GM12878 (cell line): ENCODE data around the gene CRYAB. TPM values are rescaled to one million over a fixed set of nuclear protein-coding genes. Genes with fewer than 3 reads are reported as not detected.

Experiments
- ATF7 ChIP-seq: fragments of 450-650 bp; IDR thresholded peaks from 2 replicates; pipeline ENCODE4 v1.6.1; 2016; ENCODE audit warnings: low read depth, mild to moderate bottlenecking
- E4F1 ChIP-seq: fragments of 450-650 bp; IDR thresholded peaks from 2 replicates; pipeline ENCODE4 v1.6.1; 2018; ENCODE audit warnings: borderline replicate concordance, mild to moderate bottlenecking; ENCODE audit not compliant: partially characterized antibody
- EGR1 ChIP-seq, 2 experiments: IDR thresholded peaks; 1 replicate in 1 of 2; 2 replicates in 1 of 2; pipeline ENCODE4 v1.6.1; 2011 to 2012; ENCODE audit warnings: low read depth in 2 of 2, low read length in 2 of 2, borderline replicate concordance in 1 of 2, mild to moderate bottlenecking in 1 of 2, moderate library complexity in 1 of 2
- ELK1 ChIP-seq: IDR thresholded peaks from 2 replicates; pipeline ENCODE4 v1.6.1; 2012; ENCODE audit warnings: low read depth, low read length, improper control_type of control experiment
- GATAD2B ChIP-seq: fragments of 450-650 bp; conservative IDR thresholded peaks from 2 replicates; pipeline ENCODE4 v1.6.1; 2017; ENCODE audit warnings: low read depth, mild to moderate bottlenecking, moderate library complexity
- HCFC1 ChIP-seq: fragments of 150-350 bp; IDR thresholded peaks from 2 replicates; pipeline ENCODE4 v1.6.1; 2014; ENCODE audit warnings: low read length
- IKZF1 ChIP-seq: fragments of 450-650 bp; conservative IDR thresholded peaks from 2 replicates; pipeline ENCODE4 v1.6.1; 2017; ENCODE audit warnings: antibody characterized with exemption, mild to moderate bottlenecking
- MEF2B ChIP-seq: fragments of 450-650 bp; IDR thresholded peaks from 2 replicates; pipeline ENCODE4 v1.6.1; 2018; ENCODE audit warnings: mild to moderate bottlenecking, moderate library complexity; ENCODE audit not compliant: partially characterized antibody, poor library complexity, severe bottlenecking
- MTA2 ChIP-seq: fragments of 450-650 bp; IDR thresholded peaks from 2 replicates; pipeline ENCODE4 v1.6.1; 2016; ENCODE audit warnings: low read depth, mild to moderate bottlenecking, moderate library complexity
- NBN ChIP-seq: fragments of 450-650 bp; IDR thresholded peaks from 2 replicates; pipeline ENCODE4 v1.6.1; 2016
- NFIC ChIP-seq: IDR thresholded peaks from 2 replicates; pipeline ENCODE4 v1.6.1; 2012; ENCODE audit warnings: low read depth, mild to moderate bottlenecking, inconsistent platforms, low read length, moderate library complexity
- NFXL1 ChIP-seq: fragments of 450-650 bp; IDR thresholded peaks from 2 replicates; pipeline ENCODE4 v1.6.1; 2017; ENCODE audit warnings: antibody characterized with exemption, mild to moderate bottlenecking, borderline replicate concordance
- PAX8 ChIP-seq: fragments of 450-650 bp; IDR thresholded peaks from 2 replicates; pipeline ENCODE4 v1.6.1; 2017; ENCODE audit warnings: mild to moderate bottlenecking, moderate library complexity
- POU2F2 ChIP-seq: IDR thresholded peaks from 3 replicates; pipeline ENCODE4 v1.6.1; 2011; ENCODE audit warnings: low read depth, mild to moderate bottlenecking, low read length, borderline replicate concordance
- RB1 ChIP-seq: fragments of 450-650 bp; formaldehyde crosslinking; IDR thresholded peaks from 2 replicates; pipeline ENCODE4 v1.6.1; 2017; ENCODE audit warnings: mild to moderate bottlenecking, borderline replicate concordance
- RCOR1 ChIP-seq: conservative IDR thresholded peaks from 2 replicates; pipeline ENCODE4 v1.6.1; 2012; ENCODE audit warnings: low read depth, low read length, improper control_type of control experiment
- RUNX3 ChIP-seq: IDR thresholded peaks from 2 replicates; pipeline ENCODE4 v1.6.1; 2012; ENCODE audit warnings: low read length, inconsistent platforms
- STAT1 ChIP-seq: fragments of 450-650 bp; conservative IDR thresholded peaks from 2 replicates; pipeline ENCODE4 v1.6.1; 2014; ENCODE audit warnings: antibody characterized with exemption, mild to moderate bottlenecking
- TCF12 ChIP-seq: IDR thresholded peaks from 2 replicates; pipeline ENCODE4 v1.6.1; 2011; ENCODE audit warnings: low read depth, mild to moderate bottlenecking, low read length
- WRNIP1 ChIP-seq: IDR thresholded peaks from 2 replicates; pipeline ENCODE4 v1.6.1; 2011; ENCODE audit warnings: low read depth, low read length, improper control_type of control experiment, borderline replicate concordance
- YY1 ChIP-seq: IDR thresholded peaks from 2 replicates; pipeline ENCODE4 v1.6.1; 2011; ENCODE audit warnings: low read depth, mild to moderate bottlenecking, low read length
- polyA plus RNA-seq, 11 experiments: library from polyadenylated mRNA; depleted of rRNA in 4 of 11; unstranded in 6 of 11; stranded (reverse) in 5 of 11; fragments of >200 nt; fragmentation: Nextera tagmentation in 4 of 11; fragmentation: Illumina TruSeq in 1 of 11; extraction: Ambion mirVana in 4 of 11; extraction: Trizol in 1 of 11; gene quantifications; 1 replicate in 1 of 11; 2 replicates in 10 of 11; pipeline versions ENCODE4 v1.2.1 to v1.2.3, GENCODE V29; 2011 to 2016; ENCODE audit warnings: inconsistent platforms in 2 of 11, missing spikeins in 2 of 11, low read depth in 1 of 11
- total RNA-seq, 4 experiments: library from RNA; depleted of rRNA in 3 of 4; stranded (reverse); fragments of >200 nt in 3 of 4; fragmentation: Illumina TruSeq in 1 of 4; extraction: Trizol in 1 of 4; gene quantifications; 2 replicates each; pipeline versions ENCODE4 v1.2.1 to v1.2.3, GENCODE V29; 2013 to 2021
- TF ChIP-seq, protein P1 (sequence below), 3 experiments: IDR thresholded peaks in 2 of 3; conservative IDR thresholded peaks in 1 of 3; 2 replicates each; pipeline ENCODE4 v1.5.1; 2011; ENCODE audit warnings: low read depth in 3 of 3, low read length in 3 of 3, mild to moderate bottlenecking in 3 of 3, control low read depth in 2 of 3, moderate library complexity in 2 of 3, inconsistent platforms in 1 of 3, mixed read lengths in 1 of 3; ENCODE audit not compliant: control insufficient read depth in 2 of 3, insufficient read depth in 1 of 3; ENCODE audit errors: extremely low read depth in 1 of 3
- TF ChIP-seq, protein P2 (sequence below): fragments of 450-650 bp; conservative IDR thresholded peaks from 2 replicates; pipeline ENCODE4 v1.6.1; 2017; ENCODE audit warnings: mild to moderate bottlenecking, moderate library complexity

Gene CRYAB
- total and polyA plus RNA-seq, 10 of the 15 experiments (the other 5 are each of a cell fraction or from before 2014, with no cell fraction given) = 0.72 to 1.0 TPM; not detected in 8

GRCh38 chr11:111878849-111879636 lies 32.5 kb downstream of the CRYAB start, which contains the start of the genes CFAP68 and FDXACB1 (continued):
- TF ChIP-seq, protein P1, sequence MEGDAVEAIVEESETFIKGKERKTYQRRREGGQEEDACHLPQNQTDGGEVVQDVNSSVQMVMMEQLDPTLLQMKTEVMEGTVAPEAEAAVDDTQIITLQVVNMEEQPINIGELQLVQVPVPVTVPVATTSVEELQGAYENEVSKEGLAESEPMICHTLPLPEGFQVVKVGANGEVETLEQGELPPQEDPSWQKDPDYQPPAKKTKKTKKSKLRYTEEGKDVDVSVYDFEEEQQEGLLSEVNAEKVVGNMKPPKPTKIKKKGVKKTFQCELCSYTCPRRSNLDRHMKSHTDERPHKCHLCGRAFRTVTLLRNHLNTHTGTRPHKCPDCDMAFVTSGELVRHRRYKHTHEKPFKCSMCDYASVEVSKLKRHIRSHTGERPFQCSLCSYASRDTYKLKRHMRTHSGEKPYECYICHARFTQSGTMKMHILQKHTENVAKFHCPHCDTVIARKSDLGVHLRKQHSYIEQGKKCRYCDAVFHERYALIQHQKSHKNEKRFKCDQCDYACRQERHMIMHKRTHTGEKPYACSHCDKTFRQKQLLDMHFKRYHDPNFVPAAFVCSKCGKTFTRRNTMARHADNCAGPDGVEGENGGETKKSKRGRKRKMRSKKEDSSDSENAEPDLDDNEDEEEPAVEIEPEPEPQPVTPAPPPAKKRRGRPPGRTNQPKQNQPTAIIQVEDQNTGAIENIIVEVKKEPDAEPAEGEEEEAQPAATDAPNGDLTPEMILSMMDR (IDR thresholded peaks at IDR 0.05 in 2 of 3, conservative IDR thresholded peaks at IDR 0.05 in 1 of 3; ENCODE audit: control insufficient read depth in 2 of 3, extremely low read depth in 1 of 3, insufficient read depth in 1 of 3, low read depth in 3 of 3, low read length in 3 of 3) = peak; percentile 96 to 97 (median 97); a peak in 5 of 6 replicates
- TF ChIP-seq NBN (peak; percentile 100), IKZF1 (peak; percentile 65; the same call in 1 of the 2 replicates), E4F1 (peak; percentile 63), RUNX3 (no peak; the same call in 1 of the 2 replicates), ELK1 (no peak; the same call in 1 of the 2 replicates), TCF12 (peak; percentile 27; the same call in 1 of the 2 replicates), NFXL1 (no peak), HCFC1 (peak; percentile 75), GATAD2B (no peak), PAX8 (no peak), EGR1 (IDR thresholded peaks at IDR 0.05; ENCODE audit: borderline replicate concordance in 1 of 2, low read depth in 2 of 2, low read length in 2 of 2) (0 out of 3 replicates have a peak, but pooled peaks of 1 of the 2 experiments have one; percentile 42), RB1 (peak; percentile 89; the same call in 1 of the 2 replicates), MTA2 (no peak; the same call in none of the 2 replicates), RCOR1 (no peak), MEF2B (no peak), WRNIP1 (0 out of 2 replicates have a peak, but pooled peaks have one; percentile 79), STAT1 (peak; percentile 83; the same call in 1 of the 2 replicates), POU2F2 (no peak), ATF7 (peak; percentile 92), YY1 (peak; percentile 82), NFIC (no peak)
- TF ChIP-seq, protein P2, sequence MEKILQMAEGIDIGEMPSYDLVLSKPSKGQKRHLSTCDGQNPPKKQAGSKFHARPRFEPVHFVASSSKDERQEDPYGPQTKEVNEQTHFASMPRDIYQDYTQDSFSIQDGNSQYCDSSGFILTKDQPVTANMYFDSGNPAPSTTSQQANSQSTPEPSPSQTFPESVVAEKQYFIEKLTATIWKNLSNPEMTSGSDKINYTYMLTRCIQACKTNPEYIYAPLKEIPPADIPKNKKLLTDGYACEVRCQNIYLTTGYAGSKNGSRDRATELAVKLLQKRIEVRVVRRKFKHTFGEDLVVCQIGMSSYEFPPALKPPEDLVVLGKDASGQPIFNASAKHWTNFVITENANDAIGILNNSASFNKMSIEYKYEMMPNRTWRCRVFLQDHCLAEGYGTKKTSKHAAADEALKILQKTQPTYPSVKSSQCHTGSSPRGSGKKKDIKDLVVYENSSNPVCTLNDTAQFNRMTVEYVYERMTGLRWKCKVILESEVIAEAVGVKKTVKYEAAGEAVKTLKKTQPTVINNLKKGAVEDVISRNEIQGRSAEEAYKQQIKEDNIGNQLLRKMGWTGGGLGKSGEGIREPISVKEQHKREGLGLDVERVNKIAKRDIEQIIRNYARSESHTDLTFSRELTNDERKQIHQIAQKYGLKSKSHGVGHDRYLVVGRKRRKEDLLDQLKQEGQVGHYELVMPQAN = peak; percentile 77; the same call in 1 of the 2 replicates
